H1 (cell line): ENCODE data around the gene RPSA. TPM values are rescaled to one million over a fixed set of nuclear protein-coding genes. Genes with fewer than 3 reads are reported as not detected.

Source experiments
- CTCF ChIA-PET: fragments of 300-600 bp; sonication (Branson Sonifier 250); formaldehyde crosslinking; loops from one replicate; lab custom pipeline; 2021; ENCODE audit not compliant: partially characterized antibody; lab: Charles Lee
- POLR2A ChIA-PET: fragments of 300-600 bp; sonication (Branson Sonifier 250); formaldehyde crosslinking; loops from one replicate; lab custom pipeline; 2021; ENCODE audit warnings: inconsistent platforms; ENCODE audit not compliant: partially characterized antibody; lab: Charles Lee
- DNase-seq, 2 experiments: peaks; one replicate each; pipeline versions ENCODE4 v3.0.0 to v3.0.0-alpha.2; 2010 to 2022; ENCODE audit warnings: low spot score in 2 of 2, low read depth in 1 of 2, mixed read lengths in 1 of 2
- FAIRE-seq: peaks from 2 replicates; lab custom pipeline; 2011; peaks lifted over from hg19 to GRCh38; lab: Jason Lieb, UNC
- H2AFZ ChIP-seq: 2 replicates; pipeline ENCODE4 v1.8.1; 2012; ENCODE audit warnings: low read length, inconsistent platforms
- H2AK5ac ChIP-seq: 2 replicates; pipeline ENCODE4 v1.6.1; 2013; ENCODE audit warnings: low read depth, low read length
- H2BK120ac ChIP-seq: replicated peaks from 2 replicates; pipeline ENCODE3; 2013; ENCODE audit warnings: low read depth, low read length, inconsistent platforms
- H2BK12ac ChIP-seq: 2 replicates; pipeline ENCODE4 v1.6.1; 2013; ENCODE audit warnings: low read depth, low read length
- H2BK15ac ChIP-seq: 2 replicates; pipeline ENCODE4 v1.6.1; 2013; ENCODE audit warnings: low read length
- H2BK20ac ChIP-seq: 2 replicates; pipeline ENCODE4 v1.6.1; 2013; ENCODE audit warnings: low read length
- H2BK5ac ChIP-seq: 2 replicates; pipeline ENCODE4 v1.6.1; 2013; ENCODE audit warnings: low read depth, low read length
- H3K14ac ChIP-seq: 2 replicates; pipeline ENCODE4 v1.6.1; 2013; ENCODE audit warnings: inconsistent platforms; ENCODE audit not compliant: insufficient read length
- H3K18ac ChIP-seq: 2 replicates; pipeline ENCODE4 v1.6.1; 2013; ENCODE audit warnings: low read length; ENCODE audit errors: extremely low read depth
- H3K23ac ChIP-seq: 2 replicates; pipeline ENCODE4 v1.6.1; 2013; ENCODE audit warnings: inconsistent platforms; ENCODE audit not compliant: insufficient read length
- H3K23me2 ChIP-seq: 2 replicates; pipeline ENCODE4 v1.6.1; 2013; ENCODE audit warnings: low read depth, low read length
- H3K27ac ChIP-seq: 2 replicates; pipeline ENCODE4 v1.6.1; 2011; ENCODE audit warnings: low read depth, low read length, inconsistent platforms
- H3K27me3 ChIP-seq, 4 experiments: replicated peaks in 1 of 4; 1 replicate in 1 of 4; 2 replicates in 3 of 4; pipeline versions ENCODE4 v1.6.1 to v1.8.1; 2011 to 2013; ENCODE audit warnings: low read length in 3 of 4, mild to moderate bottlenecking in 3 of 4, inconsistent platforms in 2 of 4, mixed read lengths in 2 of 4, moderate library complexity in 1 of 4; ENCODE audit not compliant: control insufficient read depth in 3 of 4, insufficient read depth in 3 of 4; ENCODE audit errors: extremely low read depth in 1 of 4
- H3K36me3 ChIP-seq, 4 experiments: 2 replicates each; pipeline versions ENCODE4 v1.6.1 to v1.8.1; 2011 to 2013; ENCODE audit warnings: mild to moderate bottlenecking in 4 of 4, low read length in 3 of 4, moderate library complexity in 2 of 4, control low read depth in 1 of 4, inconsistent platforms in 1 of 4; ENCODE audit not compliant: insufficient read depth in 4 of 4, control insufficient read depth in 2 of 4
- H3K4ac ChIP-seq: replicated peaks from 2 replicates; pipeline ENCODE3; 2013; ENCODE audit warnings: low read length, low read depth, mixed read lengths, inconsistent platforms; ENCODE audit not compliant: insufficient read length
- H3K4me1 ChIP-seq, 4 experiments: replicated peaks in 1 of 4; 1 replicate in 1 of 4; 2 replicates in 3 of 4; pipeline versions ENCODE4 v1.6.1 to v1.8.1; 2011 to 2013; ENCODE audit warnings: low read length in 3 of 4, inconsistent platforms in 2 of 4, mixed read lengths in 1 of 4; ENCODE audit not compliant: insufficient read depth in 4 of 4, control insufficient read depth in 3 of 4
- H3K4me2 ChIP-seq, 2 experiments: 2 replicates each; pipeline versions ENCODE4 v1.6.1 to v1.8.1; 2011 to 2013; ENCODE audit warnings: low read depth in 2 of 2, low read length in 2 of 2, control low read depth in 1 of 2, inconsistent platforms in 1 of 2, mild to moderate bottlenecking in 1 of 2; ENCODE audit not compliant: insufficient read depth in 1 of 2
- H3K4me3 ChIP-seq, 4 experiments: fragments of 200-600, 300-600 bp in 1 of 4; sonication (generic), shearing (Covaris generic), sonication (Bioruptor Twin) in 1 of 4; 2 replicates each; pipeline versions ENCODE4 v1.5.1 to v1.8.1; 2011 to 2016; ENCODE audit warnings: low read length in 4 of 4, low read depth in 3 of 4, control low read depth in 2 of 4, inconsistent platforms in 2 of 4, mild to moderate bottlenecking in 2 of 4, mixed read lengths in 1 of 4, moderate library complexity in 1 of 4; ENCODE audit not compliant: insufficient read depth in 2 of 4; ENCODE audit errors: extremely low read depth in 1 of 4
- H3K56ac ChIP-seq: replicated peaks from 2 replicates; pipeline ENCODE3; 2013; ENCODE audit warnings: low read depth, mild to moderate bottlenecking, mixed read lengths, low read length, inconsistent platforms; ENCODE audit not compliant: insufficient read length
- H3K79me1 ChIP-seq: 2 replicates; pipeline ENCODE4 v1.6.1; 2013; ENCODE audit warnings: low read depth, low read length, control low read depth
- H3K79me2 ChIP-seq, 2 experiments: 2 replicates each; pipeline versions ENCODE4 v1.6.1 to v1.8.1; 2012 to 2013; ENCODE audit warnings: low read length in 2 of 2, mild to moderate bottlenecking in 2 of 2, inconsistent platforms in 1 of 2; ENCODE audit not compliant: insufficient read depth in 2 of 2, control insufficient read depth in 1 of 2
- H3K9ac ChIP-seq, 4 experiments: replicated peaks in 1 of 4; 1 replicate in 1 of 4; 2 replicates in 3 of 4; pipeline versions ENCODE4 v1.6.1 to v1.8.1; 2011 to 2013; ENCODE audit warnings: low read depth in 3 of 4, low read length in 3 of 4, control low read depth in 2 of 4, mild to moderate bottlenecking in 2 of 4, moderate library complexity in 2 of 4, inconsistent platforms in 1 of 4; ENCODE audit errors: extremely low read depth in 1 of 4
- H3K9me3 ChIP-seq, 2 experiments: 2 replicates each; pipeline versions ENCODE4 v1.6.1 to v1.8.1; 2012 to 2013; ENCODE audit warnings: mild to moderate bottlenecking in 2 of 2, moderate library complexity in 2 of 2, control low read depth in 1 of 2, inconsistent platforms in 1 of 2, low read depth in 1 of 2, low read length in 1 of 2, mixed read lengths in 1 of 2; ENCODE audit not compliant: insufficient read depth in 2 of 2
- H4K20me1 ChIP-seq, 2 experiments: replicated peaks in 1 of 2; 2 replicates each; pipeline versions ENCODE3 to v1.8.1; 2011 to 2013; ENCODE audit warnings: inconsistent platforms in 2 of 2, low read length in 2 of 2, mild to moderate bottlenecking in 1 of 2; ENCODE audit not compliant: insufficient read depth in 2 of 2, control insufficient read depth in 1 of 2
- H4K5ac ChIP-seq: 2 replicates; pipeline ENCODE4 v1.6.1; 2013; ENCODE audit warnings: low read length, low read depth, mixed read lengths, inconsistent platforms; ENCODE audit not compliant: insufficient read length
- H4K8ac ChIP-seq: 2 replicates; pipeline ENCODE4 v1.8.0; 2013; ENCODE audit warnings: mild to moderate bottlenecking, moderate library complexity, low read length, inconsistent platforms; ENCODE audit not compliant: insufficient read depth; ENCODE audit errors: extremely low read depth
- H4K91ac ChIP-seq: replicated peaks from 2 replicates; pipeline ENCODE3; 2013; ENCODE audit warnings: low read length, mixed read lengths, inconsistent platforms; ENCODE audit not compliant: insufficient read length
- HDAC2 ChIP-seq, 2 experiments: fragments of 300-600 bp in 1 of 2; sonication (generic) in 1 of 2; IDR thresholded peaks; 2 replicates each; pipeline ENCODE4 v1.6.1; 2011 to 2012; ENCODE audit warnings: low read depth in 2 of 2, low read length in 2 of 2, mild to moderate bottlenecking in 2 of 2, moderate library complexity in 2 of 2, borderline replicate concordance in 1 of 2, inconsistent platforms in 1 of 2
- HDAC6 ChIP-seq: IDR thresholded peaks from one replicate; pipeline ENCODE4 v1.7.1; 2012; ENCODE audit warnings: low read depth, mild to moderate bottlenecking, inconsistent platforms, low read length, moderate library complexity
- POU5F1 ChIP-seq: IDR thresholded peaks from 2 replicates; pipeline ENCODE4 v1.6.1; 2011; ENCODE audit warnings: low read depth, mild to moderate bottlenecking, low read length, moderate library complexity
- RXRA ChIP-seq: IDR thresholded peaks from 2 replicates; pipeline ENCODE4 v1.6.1; 2011; ENCODE audit warnings: low read depth, mild to moderate bottlenecking, low read length, moderate library complexity; ENCODE audit not compliant: insufficient read depth
- TAF1 ChIP-seq: IDR thresholded peaks from 2 replicates; pipeline ENCODE4 v1.6.1; 2011; ENCODE audit warnings: mild to moderate bottlenecking, low read depth, low read length
- WGBS, 2 experiments: shearing (Covaris generic) in 1 of 2; methylation state at CpG; one replicate each; pipeline versions ENCODE4 v1.1.6 to v1.1.7; 2013 to 2015; ENCODE audit warnings: low lambda C conversion rate in 2 of 2, mixed read lengths in 2 of 2, inconsistent platforms in 1 of 2, low coverage in 1 of 2, missing lambda C conversion rate in 1 of 2; ENCODE audit not compliant: insufficient replicate concordance in 2 of 2, insufficient coverage in 1 of 2, insufficient read length in 1 of 2; ENCODE audit errors: extremely low coverage in 1 of 2, missing lambda C conversion rate in 1 of 2; 5-methylcytosine and 5-hydroxymethylcytosine counted together
- polyA plus RNA-seq, 7 experiments: library from polyadenylated mRNA; depleted of rRNA in 3 of 7; stranded (reverse) in 5 of 7; unstranded in 2 of 7; fragments of >200 nt in 5 of 7; fragments of 200-250 nt in 2 of 7; gene quantifications; 1 replicate in 5 of 7; 2 replicates in 1 of 7; 4 replicates in 1 of 7; pipeline versions ENCODE4 v1.2.1 to v1.2.3, GENCODE V29; 2011 to 2013; ENCODE audit warnings: missing spikeins in 2 of 7, mixed read lengths in 2 of 7
- total RNA-seq: library from RNA; stranded (reverse); fragmentation: NEBNext Ultra II Directional; extraction: Animal tissue kit (Norgen Biotek cat#: 25700); gene quantifications from 2 replicates; pipeline ENCODE4 v1.2.1, GENCODE V29; 2021
- TF ChIP-seq, protein P1 (sequence below): IDR thresholded peaks from 2 replicates; pipeline ENCODE4 v1.6.1; 2012; ENCODE audit warnings: inconsistent platforms
- TF ChIP-seq, protein P2 (sequence below), 3 experiments: IDR thresholded peaks; 1 replicate in 2 of 3; 2 replicates in 1 of 3; pipeline versions ENCODE4 v1.5.1 to v1.6.1; 2011; ENCODE audit warnings: low read length in 3 of 3, mild to moderate bottlenecking in 3 of 3, inconsistent platforms in 2 of 3, low read depth in 1 of 3, moderate library complexity in 1 of 3; ENCODE audit not compliant: insufficient read depth in 1 of 3; ENCODE audit errors: control extremely low read depth in 1 of 3

RPSA gene
- total and polyA plus RNA-seq, 2 of the 8 experiments (the other 6 are each of a cell fraction or from before 2014, with no cell fraction given) = 2,661 to 7,468 TPM

DNA sequence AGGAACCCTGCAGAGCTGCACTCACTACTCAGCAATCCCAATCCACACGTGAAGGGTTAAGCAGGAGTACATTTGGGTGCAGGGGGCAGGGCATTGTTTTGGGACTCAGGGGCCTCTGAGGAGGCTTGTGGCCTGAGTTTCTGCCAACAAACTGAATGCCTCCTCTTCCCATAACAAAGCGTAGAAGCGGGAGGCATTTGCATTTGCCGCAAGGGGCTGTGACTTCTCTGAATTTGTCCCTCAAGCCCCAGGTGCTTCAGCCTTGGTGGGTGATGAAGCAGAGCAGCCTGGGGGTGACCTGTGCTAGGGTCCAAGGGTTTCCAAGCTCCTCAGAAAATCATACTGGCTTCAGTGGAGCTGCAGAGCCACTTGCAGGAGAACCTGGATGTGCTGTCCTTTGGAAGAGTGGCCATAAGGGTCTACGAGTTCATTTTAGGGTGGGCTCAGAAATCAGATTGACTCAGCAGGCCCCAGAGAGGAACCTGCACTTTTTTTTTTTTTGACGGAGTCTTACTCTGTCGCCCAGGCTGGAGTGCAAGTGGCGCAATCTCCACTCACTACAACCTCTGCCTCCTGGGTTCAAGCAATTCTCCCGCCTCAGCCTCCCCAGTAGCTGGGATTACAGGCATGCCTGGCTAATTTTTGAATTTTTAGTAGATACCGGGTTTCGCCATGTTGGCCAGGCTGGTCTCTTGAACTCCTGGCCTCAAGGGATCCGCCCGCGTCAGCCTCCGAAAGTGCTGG lies 1.4 kb upstream of the RPSA start:
- Histone ChIP-seq H3K4me2 (peak overlapping the region; percentile 91 to 95), H2AFZ (no peak overlapping the region), H3K9me3 (no peaks in the 10 kb centered on the region), H3K56ac (peak overlapping the region; percentile 96), H2BK12ac (peak overlapping the region; percentile 89; the same call in 1 of the 2 replicates), H3K4me1 (peaks cover 10 to 14% (median 11%) of the 10 kb centered on the region in 4 experiments), H3K23ac (no peak overlapping the region), H2BK15ac (no peak overlapping the region), H2BK5ac (peak overlapping the region; percentile 98), H2BK20ac (no peak overlapping the region), H2BK120ac (peak overlapping the region; percentile 89), H3K27ac (peak overlapping the region; percentile 88), H3K79me1 (0 out of 2 replicates have a peak, but pooled peaks cover 6% of the 10 kb centered on the region), H3K9ac (peak overlapping the region in 3 of 4 experiments; percentile 62 to 80 (median 66); a peak in 6 of 7 replicates), H4K5ac (peak overlapping the region; percentile 99), H3K14ac (peak overlapping the region; percentile 13), H3K27me3 (no peaks in the 10 kb centered on the region), H3K79me2 (peaks cover 8 to 33% of the 10 kb centered on the region in 2 experiments; a peak in 3 of 4 replicates), H3K18ac (peak overlapping the region; percentile 97; the same call in 1 of the 2 replicates), H4K8ac (peak overlapping the region; percentile 90), H3K4me3 (peak overlapping the region; percentile 33 to 90 (median 76)), H3K36me3 (peaks cover 16 to 31% (median 21%) of the 10 kb centered on the region in 4 experiments), H2AK5ac (peak overlapping the region; percentile 84; the same call in 1 of the 2 replicates), H4K20me1 (peaks cover 12 to 13% of the 10 kb centered on the region in 2 experiments), H3K23me2 (peaks cover 9% of the 10 kb centered on the region), H3K4ac (peak overlapping the region; percentile 94), H4K91ac (peak overlapping the region; percentile 92)
- DNase-seq (peak; percentile 70 to 93), FAIRE-seq (peak; percentile 19)
- ChIA-PET POLR2A (interaction anchor here (0.6 to 33.7 kb wide), 14 partner anchors 5 to 1420 kb away, joined by 3 to 771 read pairs (median 4); partner anchors contain the start of genes RPSA and SLC25A38), CTCF (interaction anchor here (0.7 to 4.3 kb wide), 9 partner anchors 11 to 843 kb away, joined by 3 to 30 read pairs (median 5); no protein-coding TSS in a partner anchor)
- 23% methylated on average over 15 of the region's 15 CpGs; no CpG with 5 or more reads in 1 of the 2 experiments for WGBS, 2 experiments
- TF ChIP-seq, protein P1, sequence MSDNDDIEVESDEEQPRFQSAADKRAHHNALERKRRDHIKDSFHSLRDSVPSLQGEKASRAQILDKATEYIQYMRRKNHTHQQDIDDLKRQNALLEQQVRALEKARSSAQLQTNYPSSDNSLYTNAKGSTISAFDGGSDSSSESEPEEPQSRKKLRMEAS = no peak
- TF ChIP-seq, protein P2, sequence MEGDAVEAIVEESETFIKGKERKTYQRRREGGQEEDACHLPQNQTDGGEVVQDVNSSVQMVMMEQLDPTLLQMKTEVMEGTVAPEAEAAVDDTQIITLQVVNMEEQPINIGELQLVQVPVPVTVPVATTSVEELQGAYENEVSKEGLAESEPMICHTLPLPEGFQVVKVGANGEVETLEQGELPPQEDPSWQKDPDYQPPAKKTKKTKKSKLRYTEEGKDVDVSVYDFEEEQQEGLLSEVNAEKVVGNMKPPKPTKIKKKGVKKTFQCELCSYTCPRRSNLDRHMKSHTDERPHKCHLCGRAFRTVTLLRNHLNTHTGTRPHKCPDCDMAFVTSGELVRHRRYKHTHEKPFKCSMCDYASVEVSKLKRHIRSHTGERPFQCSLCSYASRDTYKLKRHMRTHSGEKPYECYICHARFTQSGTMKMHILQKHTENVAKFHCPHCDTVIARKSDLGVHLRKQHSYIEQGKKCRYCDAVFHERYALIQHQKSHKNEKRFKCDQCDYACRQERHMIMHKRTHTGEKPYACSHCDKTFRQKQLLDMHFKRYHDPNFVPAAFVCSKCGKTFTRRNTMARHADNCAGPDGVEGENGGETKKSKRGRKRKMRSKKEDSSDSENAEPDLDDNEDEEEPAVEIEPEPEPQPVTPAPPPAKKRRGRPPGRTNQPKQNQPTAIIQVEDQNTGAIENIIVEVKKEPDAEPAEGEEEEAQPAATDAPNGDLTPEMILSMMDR (IDR thresholded peaks at IDR 0.05; ENCODE audit: control extremely low read depth in 1 of 3, insufficient read depth in 1 of 3, low read depth in 1 of 3, low read length in 3 of 3) = 0 out of 4 replicates have a peak, but pooled peaks of 1 of the 3 experiments have one; percentile 3
- 0 out of 2 replicates have a peak, but pooled peaks have one; percentile 38 for TF ChIP-seq RXRA
- TF ChIP-seq HDAC6 = no peak
- TF ChIP-seq HDAC2 (IDR thresholded peaks at IDR 0.05; ENCODE audit: borderline replicate concordance in 1 of 2, low read depth in 2 of 2, low read length in 2 of 2) = 0 out of 4 replicates have a peak, but pooled peaks of 1 of the 2 experiments have one; percentile 50
- peak; percentile 84 for TF ChIP-seq TAF1
- 0 out of 2 replicates have a peak, but pooled peaks have one; percentile 60 for TF ChIP-seq POU5F1
